Measurements from ENCODE around the gene FZD2.

The FZD2 gene

GRCh38 chr17:44607836-44608690 is 50.8 kb downstream of the FZD2 start:
- DNase-seq (ENCODE audit: low read depth) = peak; percentile 75

- DNase-seq (ENCODE audit: low read depth) = no peak
Observed at GRCh38 chr17:44608727-44609435, 51.6 kb downstream of the FZD2 start.

GRCh38 chr17:44610331-44610730 is 53.0 kb downstream of the FZD2 start:
- DNase-seq (ENCODE audit: low read depth) = no peak

Data from fibroblast of gingiva (primary cell).